ENCODE results near the gene DICER1.

DNA sequence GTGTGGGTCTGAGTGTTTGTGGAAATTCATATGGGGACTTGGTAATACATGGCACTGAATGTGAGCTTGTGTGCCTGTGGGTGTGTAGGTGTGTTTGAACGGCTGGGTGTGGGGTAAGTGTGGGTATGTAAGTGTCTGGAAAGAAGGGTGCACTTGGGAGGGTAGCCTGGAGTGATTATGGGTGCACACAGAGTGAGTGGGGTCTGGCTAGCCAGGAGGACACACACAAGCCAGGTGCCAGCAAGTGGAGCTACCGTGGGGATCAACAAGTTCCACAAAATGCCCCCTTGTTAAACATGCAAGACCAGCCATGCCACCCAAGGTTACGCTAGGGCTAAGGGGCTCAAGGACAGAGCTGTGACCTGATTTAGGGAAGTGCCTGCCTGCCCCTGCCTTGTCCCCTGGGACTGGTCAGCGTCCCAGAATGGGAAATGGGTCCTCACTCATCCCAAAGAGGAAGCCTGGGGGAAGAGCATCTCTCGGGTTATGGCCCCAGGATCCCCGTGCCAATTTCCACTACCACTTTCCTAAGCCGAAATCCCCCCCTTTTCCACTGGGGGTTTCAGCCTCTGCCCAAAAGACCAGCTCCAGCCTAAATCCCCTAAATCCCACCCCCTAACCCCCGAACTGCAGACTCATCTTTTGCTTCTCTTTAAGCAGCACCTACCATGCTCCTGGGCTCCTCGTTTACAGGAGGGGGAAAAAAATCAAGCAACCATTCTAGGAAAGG is 118.6 kb downstream of the DICER1 start:
- TF ChIP-seq GATA3 (IDR thresholded peaks at IDR 0.05; ENCODE audit: low read depth, low read length) (no peak), GATA2 (IDR thresholded peaks at IDR 0.05; ENCODE audit: low read depth, low read length) (no peak)

All from SH-SY5Y (cell line).